IMR-90 (cell line): ENCODE results near the gene FAM83G. TPM values are rescaled to one million over a fixed set of nuclear protein-coding genes. Genes with fewer than 3 reads are reported as not detected.
A peak's percentile ranks its signal among the peaks of the same experiment; 100 is the strongest.

Experiments used
- ATAC-seq: fragments of 200-7000 bp; cut with Tn5 transposase; 2 replicates; pipeline ENCODE4 v1.9.1; 2020; ENCODE audit warnings: low read depth, mild to moderate bottlenecking, moderate library complexity
- BruUV-seq: library from RNA; stranded (reverse); fragments of 400-500 nt; replicated peaks from 2 replicates; lab custom pipeline; 2021; lab: Mats Ljungman, UMichigan
- CTCF ChIA-PET: fragments of 300-600 bp; formaldehyde crosslinking; extraction: SDS; loops from one replicate; lab custom pipeline; 2021; ENCODE audit warnings: antibody characterized with exemption; lab: Yijun Ruan, JAX
- POLR2A ChIA-PET: fragments of 300-600 bp; sonication (Branson Sonifier 250); formaldehyde crosslinking; loops from one replicate; lab custom pipeline; 2022; ENCODE audit warnings: antibody characterized with exemption; ENCODE audit not compliant: unreplicated experiment; lab: Charles Lee
- DNase-seq: peaks from one replicate; pipeline ENCODE4 v3.0.0; 2013
- H2AFZ ChIP-seq: replicated peaks from 2 replicates; pipeline ENCODE3; 2013; ENCODE audit warnings: low read length, mild to moderate bottlenecking; ENCODE audit not compliant: poor library complexity
- H2AK5ac ChIP-seq: 2 replicates; pipeline ENCODE4 v1.6.1; 2013; ENCODE audit warnings: low read depth, low read length, inconsistent platforms
- H2AK9ac ChIP-seq: replicated peaks from 2 replicates; pipeline ENCODE3; 2013; ENCODE audit warnings: mild to moderate bottlenecking, low read depth, low read length, moderate library complexity; ENCODE audit not compliant: poor library complexity
- H2BK120ac ChIP-seq: 2 replicates; pipeline ENCODE4 v1.6.1; 2013; ENCODE audit warnings: low read depth, low read length, inconsistent platforms
- H2BK15ac ChIP-seq: 3 replicates; pipeline ENCODE4 v1.6.1; 2013; ENCODE audit warnings: low read depth, low read length, inconsistent platforms
- H2BK20ac ChIP-seq: 2 replicates; pipeline ENCODE4 v1.6.1; 2013; ENCODE audit warnings: low read depth, mild to moderate bottlenecking, inconsistent platforms, low read length, moderate library complexity
- H2BK5ac ChIP-seq: 2 replicates; pipeline ENCODE4 v1.6.1; 2013; ENCODE audit warnings: mild to moderate bottlenecking, low read depth, low read length, inconsistent platforms; ENCODE audit not compliant: poor library complexity, severe bottlenecking
- H3K14ac ChIP-seq: replicated peaks from 2 replicates; pipeline ENCODE4 v1.6.1; 2013; ENCODE audit warnings: low read depth, low read length, inconsistent platforms
- H3K18ac ChIP-seq: 2 replicates; pipeline ENCODE4 v1.6.1; 2013; ENCODE audit warnings: low read depth, low read length, control low read depth
- H3K23ac ChIP-seq: 2 replicates; pipeline ENCODE4 v1.6.1; 2013; ENCODE audit warnings: low read depth, low read length, inconsistent platforms
- H3K27ac ChIP-seq: 2 replicates; pipeline ENCODE4 v1.5.1; 2013; ENCODE audit warnings: mild to moderate bottlenecking, control low read depth, low read length; ENCODE audit not compliant: insufficient read depth
- H3K27me3 ChIP-seq: 2 replicates; pipeline ENCODE4 v1.6.1; 2013; ENCODE audit warnings: low read length; ENCODE audit not compliant: control insufficient read depth, insufficient read depth
- H3K36me3 ChIP-seq: 2 replicates; pipeline ENCODE4 v1.6.1; 2013; ENCODE audit warnings: low read length, mixed read lengths; ENCODE audit not compliant: control insufficient read depth, insufficient read depth
- H3K4ac ChIP-seq: 2 replicates; pipeline ENCODE4 v1.6.1; 2013; ENCODE audit warnings: low read depth, low read length, inconsistent platforms
- H3K4me1 ChIP-seq: 2 replicates; pipeline ENCODE4 v1.6.1; 2013; ENCODE audit warnings: low read length, mixed read lengths; ENCODE audit not compliant: control insufficient read depth, insufficient read depth
- H3K4me2 ChIP-seq: 2 replicates; pipeline ENCODE4 v1.6.1; 2013; ENCODE audit warnings: low read depth, mild to moderate bottlenecking, control low read depth, low read length, moderate library complexity
- H3K4me3 ChIP-seq: 2 replicates; pipeline ENCODE4 v1.5.1; 2013; ENCODE audit warnings: low read depth, mild to moderate bottlenecking, control low read depth, low read length, moderate library complexity; ENCODE audit not compliant: insufficient read depth
- H3K56ac ChIP-seq: 2 replicates; pipeline ENCODE4 v1.6.1; 2013; ENCODE audit warnings: low read length, inconsistent platforms; ENCODE audit not compliant: insufficient read depth; ENCODE audit errors: extremely low read depth
- H3K79me1 ChIP-seq, 2 experiments: 2 replicates each; pipeline ENCODE4 v1.6.1; 2013; ENCODE audit warnings: low read length in 2 of 2, inconsistent platforms in 1 of 2, low read depth in 1 of 2
- H3K9ac ChIP-seq: 2 replicates; pipeline ENCODE4 v1.6.1; 2013; ENCODE audit warnings: low read depth, low read length, control low read depth
- H3K9me1 ChIP-seq: 2 replicates; pipeline ENCODE4 v1.6.1; 2013; ENCODE audit warnings: low read length, inconsistent platforms; ENCODE audit not compliant: insufficient read depth
- H3K9me3 ChIP-seq: 2 replicates; pipeline ENCODE4 v1.6.1; 2013; ENCODE audit warnings: low read length; ENCODE audit not compliant: control insufficient read depth, insufficient read depth
- H4K20me1 ChIP-seq: 2 replicates; pipeline ENCODE4 v1.6.1; 2013; ENCODE audit warnings: low read length, inconsistent platforms; ENCODE audit not compliant: insufficient read depth
- H4K5ac ChIP-seq: 2 replicates; pipeline ENCODE4 v1.6.1; 2013; ENCODE audit warnings: mild to moderate bottlenecking, low read depth, low read length, control low read depth
- H4K8ac ChIP-seq, 2 experiments: 2 replicates each; pipeline ENCODE4 v1.6.1; 2013; ENCODE audit warnings: low read depth in 2 of 2, low read length in 2 of 2, control low read depth in 1 of 2, inconsistent platforms in 1 of 2
- H4K91ac ChIP-seq: 2 replicates; pipeline ENCODE4 v1.6.1; 2013; ENCODE audit warnings: low read depth, low read length, inconsistent platforms; ENCODE audit not compliant: insufficient read depth
- FOS ChIP-seq: fragments of 150-350 bp; IDR thresholded peaks from 2 replicates; pipeline ENCODE4 v1.6.1; 2016; ENCODE audit warnings: low read depth, low read length
- RFX5 ChIP-seq: IDR thresholded peaks from 2 replicates; pipeline ENCODE4 v1.8.0; 2012; ENCODE audit warnings: low read depth, mild to moderate bottlenecking, low read length, moderate library complexity
- WGBS, 2 experiments: methylation state at CpG; one replicate each; pipeline versions ENCODE4 v1.1.5 to v1.1.7; 2013; ENCODE audit warnings: missing lambda C conversion rate in 2 of 2; ENCODE audit not compliant: insufficient read length in 1 of 2; ENCODE audit errors: extremely low coverage in 2 of 2; 5-methylcytosine and 5-hydroxymethylcytosine counted together
- dilution Hi-C: fragments of 300-500 bp; cut with HindIII; formaldehyde crosslinking; loops from one replicate; pipeline ENCODE4 v1.14.3; 2018; ENCODE audit warnings: low sequenced_read_pairs; ENCODE audit not compliant: unreplicated experiment
- in situ Hi-C: fragments of 300-500 bp; cut with MboI; formaldehyde crosslinking; loops from 3 replicates; pipeline ENCODE4 v1.14.3; 2019; ENCODE audit warnings: low sequenced_read_pairs, inconsistent platforms, mixed read lengths
- intact Hi-C: fragments of 100-400 bp; cut with micrococcal nuclease; formaldehyde crosslinking; loops from 2 replicates; pipeline ENCODE4 v1.10.0; 2022
- polyA plus RNA-seq, 3 experiments: library from polyadenylated mRNA; depleted of rRNA; stranded (reverse); fragments of >200 nt; gene quantifications; 2 replicates each; pipeline ENCODE4 v1.2.3, GENCODE V29; 2012; ENCODE audit warnings: low replicate concordance in 1 of 3
- total RNA-seq: library from RNA; depleted of rRNA; stranded (reverse); fragments of >200 nt; gene quantifications from 2 replicates; pipeline ENCODE4 v1.2.3, GENCODE V29; 2012
- TF ChIP-seq, protein P1 (sequence below): conservative IDR thresholded peaks from 2 replicates; pipeline ENCODE4 v1.5.1; 2012; ENCODE audit warnings: mild to moderate bottlenecking, low read depth, low read length, improper control_type of control experiment

The FAM83G gene
- total and polyA plus RNA-seq, 2 of the 4 experiments (the other 2 are of a cell fraction), result 9.5 to 12.6 TPM

GRCh38 chr17:18993905-18994526, 10.5 kb downstream of the FAM83G start:
- 0 out of 2 replicates have a peak overlapping the region, but pooled peaks have one; percentile 46 for H3K23ac ChIP-seq

More at GRCh38 chr17:18993905-18994526, 10.5 kb downstream of the FAM83G start:
- Histone ChIP-seq H4K20me1 (peaks cover 44% of the 10 kb centered on the region), H2BK15ac (no peak overlapping the region), H3K18ac (peak overlapping the region; percentile 45; the same call in 1 of the 2 replicates), H3K14ac (peak overlapping the region; percentile 54; the same call in 1 of the 2 replicates), H2AK9ac (peak overlapping the region; percentile 74), H3K56ac (no peak overlapping the region; the same call in 1 of the 2 replicates), H3K9ac (peak overlapping the region; percentile 3; the same call in 1 of the 2 replicates), H3K79me1 (peaks cover 20 to 88% of the 10 kb centered on the region in 2 experiments; a peak in 3 of 4 replicates), H3K4me2 (peak overlapping the region; percentile 38), H2BK20ac (0 out of 2 replicates have a peak overlapping the region, but pooled peaks have one; percentile 18), H3K4me3 (no peak overlapping the region), H4K91ac (peak overlapping the region; percentile 28; the same call in 1 of the 2 replicates), H3K9me1 (peaks cover 4% of the 10 kb centered on the region), H3K36me3 (peaks cover 15% of the 10 kb centered on the region), H2BK5ac (peak overlapping the region; percentile 33), H3K4me1 (peaks cover 10% of the 10 kb centered on the region), H3K9me3 (peaks cover 6% of the 10 kb centered on the region), H2AFZ (peak overlapping the region; percentile 23), H2AK5ac (peak overlapping the region; percentile 49), H3K27ac (peak overlapping the region; percentile 63), H2BK120ac (peak overlapping the region; percentile 30; the same call in 1 of the 2 replicates), H4K8ac (peak overlapping the region; percentile 38 to 71; a peak in 2 of 4 replicates), H3K27me3 (no peaks in the 10 kb centered on the region), H3K4ac (peak overlapping the region; percentile 4; the same call in 1 of the 2 replicates), H4K5ac (no peak overlapping the region; the same call in 1 of the 2 replicates)
- TF ChIP-seq FOS (peak; percentile 38; the same call in 1 of the 2 replicates), RFX5 (no peak)
- TF ChIP-seq, protein P1, sequence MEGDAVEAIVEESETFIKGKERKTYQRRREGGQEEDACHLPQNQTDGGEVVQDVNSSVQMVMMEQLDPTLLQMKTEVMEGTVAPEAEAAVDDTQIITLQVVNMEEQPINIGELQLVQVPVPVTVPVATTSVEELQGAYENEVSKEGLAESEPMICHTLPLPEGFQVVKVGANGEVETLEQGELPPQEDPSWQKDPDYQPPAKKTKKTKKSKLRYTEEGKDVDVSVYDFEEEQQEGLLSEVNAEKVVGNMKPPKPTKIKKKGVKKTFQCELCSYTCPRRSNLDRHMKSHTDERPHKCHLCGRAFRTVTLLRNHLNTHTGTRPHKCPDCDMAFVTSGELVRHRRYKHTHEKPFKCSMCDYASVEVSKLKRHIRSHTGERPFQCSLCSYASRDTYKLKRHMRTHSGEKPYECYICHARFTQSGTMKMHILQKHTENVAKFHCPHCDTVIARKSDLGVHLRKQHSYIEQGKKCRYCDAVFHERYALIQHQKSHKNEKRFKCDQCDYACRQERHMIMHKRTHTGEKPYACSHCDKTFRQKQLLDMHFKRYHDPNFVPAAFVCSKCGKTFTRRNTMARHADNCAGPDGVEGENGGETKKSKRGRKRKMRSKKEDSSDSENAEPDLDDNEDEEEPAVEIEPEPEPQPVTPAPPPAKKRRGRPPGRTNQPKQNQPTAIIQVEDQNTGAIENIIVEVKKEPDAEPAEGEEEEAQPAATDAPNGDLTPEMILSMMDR, result 0 out of 2 replicates have a peak, but pooled peaks have one; percentile 8
- intact Hi-C loops (no loop called here), dilution Hi-C loops (no loop called here), in situ Hi-C loops (no loop called here)
- DNase-seq (peak; percentile 83), ATAC-seq (peak; percentile 94)
- WGBS, 2 experiments, result 45% methylated on average over 7 of the region's 16 CpGs; no CpG with 5 or more reads in 1 of the 2 experiments
- ChIA-PET POLR2A (no interaction called here), CTCF (no interaction called here)
- no TSS peak for BruUV-seq
